ENCODE results near the gene CDH13. TPM values are rescaled to one million over a fixed set of nuclear protein-coding genes. Genes with fewer than 3 reads are reported as not detected.

The CDH13 gene
- polyA plus RNA-seq, 3 donors = 1.0 to 7.7 (median 2.8) TPM

DNA sequence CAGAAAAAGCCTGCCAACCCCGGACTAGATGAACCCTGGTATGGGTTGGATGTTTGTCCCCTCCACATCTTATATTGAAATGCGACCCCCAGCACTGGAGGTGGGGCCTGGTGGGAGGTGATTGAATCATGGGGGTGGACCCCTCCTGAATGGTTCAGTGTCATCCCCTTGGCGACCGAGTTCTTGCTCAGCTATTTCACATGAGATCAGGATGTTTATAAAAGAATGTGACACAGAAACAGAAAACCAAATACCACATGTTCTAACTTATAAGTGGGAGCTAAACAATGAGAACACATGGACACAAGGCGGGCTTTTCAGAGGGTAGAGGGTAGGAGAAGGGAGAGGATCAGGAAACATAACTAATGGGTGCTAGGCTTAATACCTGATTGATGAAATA lies 605.0 kb downstream of the CDH13 start:
- 66 to 78% (median 78%) methylated on average over 5 of the region's 5 CpGs for WGBS, 3 donors
- H3K27ac ChIP-seq (ENCODE audit: low read depth, low read length) = no peak overlapping the region

DNA sequence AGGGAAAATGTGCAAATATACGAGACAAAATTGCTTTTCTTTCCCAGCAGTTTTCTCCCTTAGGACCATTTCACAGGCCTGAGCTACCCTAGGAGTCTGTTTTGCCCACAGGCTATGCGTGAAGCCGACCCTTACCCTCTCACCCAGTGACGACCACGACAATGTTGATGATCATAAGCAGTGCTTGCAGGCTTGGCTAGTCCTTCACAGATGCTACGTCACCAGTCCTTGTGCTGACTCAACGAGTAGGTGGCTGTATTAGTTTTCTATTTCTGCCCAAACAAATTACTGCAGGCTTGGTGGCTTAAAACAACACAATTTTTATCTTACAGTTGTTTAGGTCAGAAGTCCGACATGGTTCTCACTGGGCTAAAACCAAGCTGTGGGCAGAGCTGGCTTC lies 606.4 kb downstream of the CDH13 start:
- H3K27ac ChIP-seq (ENCODE audit: low read depth, low read length) = no peak overlapping the region
- 60 to 64% (median 63%) methylated on average over 8 of the region's 8 CpGs for WGBS, 3 donors

DNA sequence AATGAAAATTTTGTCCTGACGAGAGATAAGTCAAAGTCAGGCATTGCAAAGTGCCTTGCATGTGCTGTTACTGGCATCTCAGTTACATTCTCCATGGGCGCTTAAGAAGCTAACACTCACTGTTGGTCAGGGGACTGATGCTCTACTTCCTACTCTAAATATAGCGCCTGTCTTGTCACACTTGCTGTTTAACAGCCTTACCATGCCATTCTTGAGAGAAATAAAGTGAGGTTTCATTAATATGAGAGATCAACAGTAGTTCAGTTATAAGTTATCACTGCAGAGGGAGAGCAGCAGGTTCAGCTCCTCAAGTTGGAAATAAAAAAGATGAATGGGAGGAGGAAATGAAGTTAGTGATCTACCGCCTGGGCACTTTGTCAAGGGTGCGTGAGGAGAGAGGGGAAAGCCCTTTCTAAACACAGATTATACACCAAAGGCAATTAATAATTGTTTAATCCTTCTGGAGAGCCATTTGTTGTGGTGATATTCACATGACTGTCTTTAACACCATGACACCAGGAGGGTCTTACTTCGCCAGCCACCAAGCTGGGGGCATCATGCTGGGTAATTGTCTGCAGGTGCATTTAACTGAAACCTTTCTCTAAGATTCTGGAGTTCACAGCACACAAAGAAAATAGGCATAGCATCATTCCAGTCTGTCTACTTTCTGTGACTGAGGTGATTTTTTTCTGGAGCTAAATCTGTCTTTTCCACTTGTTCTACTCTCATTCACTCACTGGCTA lies 612.4 kb downstream of the CDH13 start:
- WGBS, 3 donors = 44 to 56% (median 51%) methylated on average over 6 of the region's 6 CpGs
- no peak overlapping the region for H3K27ac ChIP-seq (ENCODE audit: low read depth, low read length)

GRCh38 chr16:83244057-83244456 lies 617.3 kb downstream of the CDH13 start:
- 42 to 75% (median 74%) methylated on average over 2 of the region's 2 CpGs for WGBS, 3 donors

GRCh38 chr16:83245061-83245460 lies 618.3 kb downstream of the CDH13 start:
- 50 to 65% (median 54%) methylated on average over 1 of the region's 1 CpG for WGBS, 3 donors
- no peak overlapping the region for H3K27ac ChIP-seq (ENCODE audit: low read depth, low read length)

More at GRCh38 chr16:83244057-83244456, 617.3 kb downstream of the CDH13 start:
- no peak overlapping the region for H3K27ac ChIP-seq (ENCODE audit: low read depth, low read length)

DNA sequence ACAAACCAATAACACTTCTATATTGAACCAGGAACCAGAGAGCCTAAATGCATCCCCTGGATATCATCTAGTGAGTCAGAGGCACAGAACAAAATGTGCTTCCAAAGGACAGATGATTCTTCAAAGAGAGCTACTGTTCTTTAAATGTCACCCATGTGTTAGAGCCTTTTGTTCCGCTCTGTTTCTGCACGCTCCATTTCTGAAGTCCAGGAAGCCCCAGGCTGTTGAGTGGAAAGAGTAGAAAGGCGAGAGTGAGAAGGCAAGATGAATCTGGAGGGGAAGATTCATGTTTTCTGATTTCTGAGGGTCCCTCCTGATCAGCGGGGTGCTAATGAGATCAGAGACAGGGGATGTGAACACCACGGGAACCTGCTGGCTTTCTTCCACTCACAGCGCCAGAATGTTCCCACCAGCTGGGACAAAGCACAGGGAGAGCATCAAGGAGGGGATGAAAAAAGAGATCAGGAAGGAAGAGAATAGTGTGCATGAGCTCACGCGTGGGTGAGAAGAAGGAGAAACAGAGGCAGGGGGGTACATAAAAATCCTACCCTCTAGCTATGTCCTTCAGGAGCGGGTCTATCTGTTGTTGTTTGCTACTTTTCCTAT lies 621.1 kb downstream of the CDH13 start:
- no peak overlapping the region for H3K27ac ChIP-seq (ENCODE audit: low read depth, low read length)
- WGBS, 3 donors = 63 to 78% (median 73%) methylated on average over 9 of the region's 9 CpGs

DNA sequence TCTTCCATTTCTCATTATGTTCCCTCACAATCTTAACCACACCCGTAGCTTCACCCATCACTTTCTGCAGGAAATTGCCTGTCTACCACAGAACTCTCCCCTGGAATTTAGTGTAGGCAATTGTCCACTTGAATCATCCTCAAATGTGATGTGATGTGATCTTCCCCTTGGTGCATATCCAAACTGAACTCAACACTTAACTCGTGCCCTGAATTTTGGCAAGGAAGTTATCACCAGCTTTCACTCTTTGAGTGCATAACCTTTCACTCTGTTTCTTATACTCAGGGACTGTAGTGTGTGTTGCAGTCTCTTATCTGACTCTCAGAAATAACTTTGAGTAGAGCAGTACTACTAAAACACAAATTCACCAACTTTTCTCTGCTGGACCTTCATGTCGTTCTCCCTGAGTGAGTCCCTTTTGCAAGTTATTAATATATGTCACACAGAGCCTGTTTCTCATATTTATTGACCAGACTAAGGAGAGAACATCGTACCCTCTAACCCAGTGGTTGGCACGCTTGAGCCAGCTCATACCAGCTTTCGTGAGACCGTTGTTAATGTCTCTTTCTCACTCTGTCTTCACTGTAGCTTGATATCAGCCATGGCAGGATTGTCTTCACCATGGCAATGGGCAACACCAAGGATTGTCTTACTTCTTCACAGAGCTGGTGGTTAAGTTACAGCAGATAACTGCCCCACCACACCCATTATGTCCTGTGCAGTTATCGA lies 622.1 kb downstream of the CDH13 start:
- no peak overlapping the region for H3K27ac ChIP-seq (ENCODE audit: low read depth, low read length)
- 69 to 76% (median 73%) methylated on average over 8 of the region's 8 CpGs for WGBS, 3 donors

- WGBS, 3 donors = 31 to 73% (median 70%) methylated on average over 3 of the region's 3 CpGs
- no peak overlapping the region for H3K27ac ChIP-seq (ENCODE audit: low read depth, low read length)
Measured at GRCh38 chr16:83253521-83253920, 626.8 kb downstream of the CDH13 start.

DNA sequence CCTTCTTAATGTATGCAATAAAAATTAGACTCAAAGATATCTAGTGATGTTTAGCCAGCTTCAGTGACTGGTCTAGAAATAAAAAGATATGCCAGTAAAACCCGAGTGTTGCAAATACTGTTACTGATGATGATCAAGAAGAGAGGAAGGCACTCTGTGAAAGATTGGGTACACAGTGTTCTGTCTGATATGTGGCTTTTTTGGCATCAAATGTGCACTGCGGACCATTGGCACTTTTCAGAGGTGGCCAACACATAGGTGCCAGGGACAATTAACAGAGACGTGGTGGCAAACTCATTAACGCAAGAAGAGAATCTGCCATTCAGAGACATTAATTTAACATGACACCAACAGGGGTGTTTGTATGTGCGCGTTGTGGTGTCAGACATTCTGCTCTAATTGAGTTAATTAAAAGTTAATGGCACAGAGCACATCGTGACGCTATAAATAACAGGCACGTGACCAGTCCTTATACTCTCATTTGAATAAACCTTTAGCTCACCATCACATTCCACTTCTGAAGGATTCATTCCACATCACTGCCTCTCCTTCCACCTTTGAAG lies 631.7 kb downstream of the CDH13 start:
- H3K27ac ChIP-seq (ENCODE audit: low read depth, low read length) = no peak overlapping the region
- WGBS, 3 donors = 78 to 90% (median 86%) methylated on average over 9 of the region's 9 CpGs

DNA sequence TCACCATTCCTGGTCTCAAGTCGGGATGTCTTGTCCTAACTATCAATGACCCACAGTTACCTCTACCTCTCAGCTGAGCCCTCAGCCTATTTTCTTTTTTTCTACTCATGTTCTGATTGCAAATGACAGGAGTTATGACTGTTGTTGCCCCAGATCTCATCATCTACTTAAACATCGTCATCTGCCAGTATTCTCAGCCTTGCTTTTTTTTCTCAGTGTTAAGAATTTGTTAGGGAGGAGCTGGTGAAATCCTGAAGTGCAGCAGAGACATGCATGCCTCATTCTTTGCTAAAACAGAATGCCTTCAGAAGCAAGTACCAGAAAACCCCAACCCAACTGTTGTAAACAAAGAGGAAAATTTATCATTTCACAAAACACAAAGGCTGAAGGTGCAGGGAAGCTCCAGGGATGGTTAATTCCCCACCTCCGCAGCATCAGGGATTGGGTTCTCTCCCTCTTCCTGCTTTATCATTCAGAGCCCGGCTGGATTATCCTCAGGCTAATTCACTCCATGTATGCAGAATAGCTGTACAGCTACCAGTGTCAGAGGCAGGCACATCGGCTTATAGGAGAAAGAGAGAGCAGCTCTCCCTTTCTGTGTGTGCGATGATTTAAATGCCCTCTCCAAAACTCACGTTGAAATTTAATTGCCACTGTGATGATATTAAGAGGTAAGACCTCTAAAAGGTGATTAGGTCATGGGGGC lies 640.2 kb downstream of the CDH13 start:
- no peak overlapping the region for H3K27ac ChIP-seq (ENCODE audit: low read depth, low read length)
- WGBS, 3 donors = 65 to 77% (median 72%) methylated on average over 7 of the region's 7 CpGs

- 71 to 90% (median 85%) methylated on average over 3 of the region's 3 CpGs for WGBS, 3 donors
Measured at GRCh38 chr16:83268169-83268568, 641.4 kb downstream of the CDH13 start.

GRCh38 chr16:83269048-83269447 lies 642.3 kb downstream of the CDH13 start:
- H3K27ac ChIP-seq (ENCODE audit: low read depth, low read length) = no peak overlapping the region

More at GRCh38 chr16:83268169-83268568, 641.4 kb downstream of the CDH13 start:
- H3K27ac ChIP-seq (ENCODE audit: low read depth, low read length) = no peak overlapping the region

DNA sequence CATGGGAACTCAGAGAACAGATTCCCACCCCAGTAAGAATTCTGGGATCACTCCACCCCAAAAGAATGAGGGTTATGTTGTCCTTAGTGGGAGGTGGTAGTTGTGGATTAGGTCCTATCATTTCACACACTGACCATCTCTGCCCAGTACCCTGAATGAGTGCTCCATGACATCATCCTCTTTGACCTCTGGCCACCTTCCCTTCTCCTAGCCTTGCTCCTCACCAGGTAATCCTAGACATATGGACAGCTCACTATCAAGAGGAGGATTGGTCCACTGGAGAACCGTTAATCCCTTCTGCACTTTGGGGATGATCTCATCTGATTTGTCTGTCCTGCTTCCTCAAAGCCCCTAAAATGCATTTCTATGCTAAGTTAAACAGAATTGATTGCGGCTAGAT lies 642.8 kb downstream of the CDH13 start:
- 58 to 83% (median 82%) methylated on average over 2 of the region's 2 CpGs for WGBS, 3 donors
- no peak overlapping the region for H3K27ac ChIP-seq (ENCODE audit: low read depth, low read length)

GRCh38 chr16:83270061-83270460 lies 643.3 kb downstream of the CDH13 start:
- WGBS, 3 donors = 74 to 85% (median 82%) methylated on average over 4 of the region's 4 CpGs
- no peak overlapping the region for H3K27ac ChIP-seq (ENCODE audit: low read depth, low read length)

- WGBS, 3 donors = 24 to 71% (median 66%) methylated on average over 3 of the region's 3 CpGs
Measured at GRCh38 chr16:83270640-83271039, 643.9 kb downstream of the CDH13 start.

DNA sequence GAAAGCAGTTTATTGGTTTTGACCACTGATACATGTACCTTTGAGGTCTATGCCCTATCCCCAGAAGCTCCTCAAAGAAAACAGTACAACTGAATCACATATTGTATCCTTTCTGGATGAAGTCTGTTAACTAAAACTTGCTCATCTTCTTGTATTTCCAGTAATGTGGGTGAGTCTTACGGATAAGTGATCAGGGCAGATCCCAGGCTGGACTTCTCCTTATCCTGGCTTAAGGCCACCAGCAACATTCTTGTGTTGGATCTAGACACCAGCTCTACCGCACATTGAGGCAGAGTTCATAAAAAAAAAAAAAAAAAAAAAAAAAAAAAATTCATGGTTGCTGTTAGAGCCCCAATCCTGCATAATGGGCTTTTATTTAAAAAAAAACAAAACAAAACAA lies 644.4 kb downstream of the CDH13 start:
- H3K27ac ChIP-seq (ENCODE audit: low read depth, low read length) = no peak overlapping the region
- 39 to 52% (median 49%) methylated on average over 2 of the region's 2 CpGs for WGBS, 3 donors

More at GRCh38 chr16:83270640-83271039, 643.9 kb downstream of the CDH13 start:
- no peak overlapping the region for H3K27ac ChIP-seq (ENCODE audit: low read depth, low read length)

- 35 to 67% (median 62%) methylated on average over 5 of the region's 5 CpGs for WGBS, 3 donors
Measured at GRCh38 chr16:83271970-83272575, 645.3 kb downstream of the CDH13 start.

DNA sequence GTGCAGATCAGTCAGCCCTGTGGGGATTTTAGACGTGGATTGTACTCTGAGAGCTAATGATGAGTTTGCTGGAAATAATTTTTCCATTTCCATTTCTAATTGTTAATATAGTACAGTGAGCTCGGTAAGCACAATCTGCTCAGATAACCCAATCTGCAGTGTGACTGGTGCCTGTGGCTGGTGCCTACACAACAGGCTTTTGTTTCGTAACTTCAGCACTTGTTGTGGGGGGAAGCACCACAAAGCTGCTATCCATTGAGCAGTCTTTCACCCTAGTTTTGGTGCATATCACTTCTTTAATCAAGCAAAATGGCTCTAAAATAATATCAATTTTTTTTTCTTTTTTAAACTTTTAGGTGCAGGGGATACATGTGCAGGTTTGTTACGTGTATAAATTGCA lies 646.1 kb downstream of the CDH13 start:
- WGBS, 3 donors = 58 to 83% (median 78%) methylated on average over 4 of the region's 4 CpGs
- no peak overlapping the region for H3K27ac ChIP-seq (ENCODE audit: low read depth, low read length)

More at GRCh38 chr16:83271970-83272575, 645.3 kb downstream of the CDH13 start:
- no peak overlapping the region for H3K27ac ChIP-seq (ENCODE audit: low read depth, low read length)
